ENCODE data around the gene TNFAIP8. TPM values are rescaled to one million over a fixed set of nuclear protein-coding genes. Genes with fewer than 3 reads are reported as not detected.

Gene TNFAIP8
- total RNA-seq, 4 donors from 2014 or later = 19.5 to 44.6 (median 34.9) TPM

- H3K4me3 ChIP-seq = no peak overlapping the region
- peaks cover 7 to 24% (median 7%) of the 10 kb centered on the region in 3 donors for H3K4me1 ChIP-seq
- TF ChIP-seq CTCF (IDR thresholded peaks at IDR 0.05) (peak in 1 of 6 experiments; percentile 7), POLR2A (IDR thresholded peaks at IDR 0.05) (no peak)
- H3K36me3 ChIP-seq = no peaks in the 10 kb centered on the region
- no peak for DNase-seq
- no peaks in the 10 kb centered on the region for H3K27me3 ChIP-seq
- intact Hi-C loops (cut with DNase I) = no loop called here
- H3K9me3 ChIP-seq = no peaks in the 10 kb centered on the region
- H3K27ac ChIP-seq = no peak overlapping the region
- 73 to 84% methylated on average over 2 to 3 of the region's 3 CpGs for WGBS, 2 donors
Observed at GRCh38 chr5:119409235-119409815, 53.5 kb downstream of the TNFAIP8 start.

DNA sequence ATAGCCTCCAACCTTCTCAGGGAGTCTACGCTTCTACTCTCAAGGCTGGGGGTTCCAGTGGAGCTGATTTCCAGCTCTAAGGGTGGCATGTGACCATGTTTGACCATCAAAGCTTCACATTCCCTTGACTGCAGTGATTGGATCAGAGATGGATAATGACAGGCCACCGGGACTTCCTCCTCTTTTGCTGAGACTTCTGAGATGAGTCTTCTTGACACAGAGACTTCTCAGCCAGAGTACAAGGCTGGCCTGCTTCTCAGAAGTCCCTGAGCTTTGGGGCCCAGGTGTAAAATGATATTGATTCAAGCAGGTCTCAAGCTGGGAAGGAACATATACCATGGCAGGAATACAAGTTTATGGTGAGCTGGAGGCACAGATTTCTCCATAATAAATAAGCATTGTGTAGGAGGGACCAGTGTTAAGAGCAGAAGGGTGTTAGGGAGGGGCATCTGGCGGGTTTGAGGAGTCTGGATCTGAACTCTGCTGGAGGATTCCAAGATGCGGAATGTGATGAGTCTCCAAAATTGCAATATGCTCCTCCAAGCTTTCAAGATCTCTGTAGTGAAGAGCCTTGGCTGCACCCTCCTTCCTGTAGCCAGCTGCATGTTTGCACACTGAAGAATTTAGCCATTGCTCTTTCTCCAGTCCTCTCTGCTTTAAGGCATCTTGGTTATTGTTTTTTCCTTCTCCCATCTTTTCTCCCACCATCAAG, 54.8 kb downstream of the TNFAIP8 start:
- H3K4me1 ChIP-seq = peaks cover 7 to 24% (median 7%) of the 10 kb centered on the region in 3 donors
- peak overlapping the region in 1 of 4 donors; percentile 87 for H3K27ac ChIP-seq
- WGBS, 2 donors = 79 to 91% methylated on average over 3 to 4 of the region's 4 CpGs
- TF ChIP-seq POLR2A (IDR thresholded peaks at IDR 0.05) = no peak
- no peak for TF ChIP-seq CTCF (IDR thresholded peaks at IDR 0.05)
- H3K9me3 ChIP-seq = no peaks in the 10 kb centered on the region
- H3K4me3 ChIP-seq = no peak overlapping the region
- no peaks in the 10 kb centered on the region for H3K36me3 ChIP-seq
- no peaks in the 10 kb centered on the region for H3K27me3 ChIP-seq
- intact Hi-C loops (cut with DNase I) = loop anchor here (5.0 kb wide), 1 partner anchor 143 kb away; no protein-coding TSS in a partner anchor
- DNase-seq = no peak

- WGBS, 2 donors = 2 to 4% methylated on average over 15 of the region's 15 CpGs
- no peak for DNase-seq
Observed at GRCh38 chr5:119411361-119412278, 55.8 kb downstream of the TNFAIP8 start.

More at GRCh38 chr5:119411361-119412278, 55.8 kb downstream of the TNFAIP8 start:
- H3K9me3 ChIP-seq = no peaks in the 10 kb centered on the region
- intact Hi-C loops (cut with DNase I) = loop anchor here (5.0 kb wide), 1 partner anchor 144 kb away; no protein-coding TSS in a partner anchor
- TF ChIP-seq POLR2A (IDR thresholded peaks at IDR 0.05) (no peak), CTCF (IDR thresholded peaks at IDR 0.05) (peak; percentile 85 to 97 (median 92))
- peaks cover 7 to 26% (median 7%) of the 10 kb centered on the region in 3 donors for H3K4me1 ChIP-seq
- no peaks in the 10 kb centered on the region for H3K36me3 ChIP-seq
- H3K4me3 ChIP-seq = peak overlapping the region; percentile 33 to 70 (median 52)
- peak overlapping the region; percentile 85 to 87 (median 86) for H3K27ac ChIP-seq
- no peaks in the 10 kb centered on the region for H3K27me3 ChIP-seq

Measured in esophagus squamous epithelium (tissue), 5 donors.